ENCODE data around the gene GANC. TPM values are rescaled to one million over a fixed set of nuclear protein-coding genes. Genes with fewer than 3 reads are reported as not detected.

Gene GANC
- total RNA-seq, 4 donors from 2014 or later: 20.8 to 63.5 (median 35.3) TPM

DNA sequence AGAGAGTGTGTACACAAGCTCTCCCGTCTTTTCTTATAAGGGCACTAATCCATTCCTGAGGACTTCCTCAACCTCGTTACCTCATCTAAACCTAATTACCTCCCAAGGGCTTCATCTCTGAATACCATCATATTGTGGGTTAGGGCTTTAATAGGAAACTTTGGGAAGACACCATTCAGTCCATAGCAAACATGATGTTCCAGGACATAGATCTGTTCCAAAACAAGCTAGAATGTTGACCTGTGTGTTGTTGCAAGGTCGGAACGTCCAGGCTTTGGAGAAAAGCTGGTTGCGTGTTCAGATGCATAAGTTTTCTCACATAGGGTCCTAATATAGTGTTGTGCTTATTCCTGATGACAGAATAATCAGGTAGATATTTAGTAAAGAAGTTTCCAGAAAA is 9.9 kb downstream of the GANC start:
- no peaks in the 10 kb centered on the region for H3K9me3 ChIP-seq
- H3K27me3 ChIP-seq: no peaks in the 10 kb centered on the region
- H3K4me3 ChIP-seq: no peak overlapping the region
- H3K27ac ChIP-seq: no peak overlapping the region
- TF ChIP-seq POLR2A (IDR thresholded peaks at IDR 0.05): no peak
- TF ChIP-seq CTCF (IDR thresholded peaks at IDR 0.05): no peak
- H3K36me3 ChIP-seq: peaks cover 0 to 51% (median 0%) of the 10 kb centered on the region in 3 donors
- DNase-seq: no peak
- H3K4me1 ChIP-seq: peaks cover 0 to 9% (median 0%) of the 10 kb centered on the region in 4 donors

- Histone ChIP-seq H3K9me3 (no peaks in the 10 kb centered on the region), H3K36me3 (peaks cover 0 to 53% (median 0%) of the 10 kb centered on the region in 3 donors), H3K27me3 (no peaks in the 10 kb centered on the region), H3K4me1 (peaks cover 0 to 9% (median 0%) of the 10 kb centered on the region in 4 donors), H3K4me3 (no peak overlapping the region), H3K27ac (no peak overlapping the region)
- TF ChIP-seq POLR2A (IDR thresholded peaks at IDR 0.05) (no peak), CTCF (IDR thresholded peaks at IDR 0.05) (no peak)
- DNase-seq: no peak
Observed at GRCh38 chr15:42283671-42284070, 10.7 kb downstream of the GANC start.

- Histone ChIP-seq H3K27me3 (no peaks in the 10 kb centered on the region), H3K27ac (no peak overlapping the region), H3K36me3 (peaks cover 0 to 50% (median 0%) of the 10 kb centered on the region in 3 donors), H3K4me3 (no peak overlapping the region), H3K9me3 (no peaks in the 10 kb centered on the region), H3K4me1 (peaks cover 0 to 9% (median 0%) of the 10 kb centered on the region in 4 donors)
- TF ChIP-seq POLR2A (IDR thresholded peaks at IDR 0.05): no peak
- TF ChIP-seq CTCF (IDR thresholded peaks at IDR 0.05): no peak
- DNase-seq: no peak
Observed at GRCh38 chr15:42284551-42284950, 11.6 kb downstream of the GANC start.

DNA sequence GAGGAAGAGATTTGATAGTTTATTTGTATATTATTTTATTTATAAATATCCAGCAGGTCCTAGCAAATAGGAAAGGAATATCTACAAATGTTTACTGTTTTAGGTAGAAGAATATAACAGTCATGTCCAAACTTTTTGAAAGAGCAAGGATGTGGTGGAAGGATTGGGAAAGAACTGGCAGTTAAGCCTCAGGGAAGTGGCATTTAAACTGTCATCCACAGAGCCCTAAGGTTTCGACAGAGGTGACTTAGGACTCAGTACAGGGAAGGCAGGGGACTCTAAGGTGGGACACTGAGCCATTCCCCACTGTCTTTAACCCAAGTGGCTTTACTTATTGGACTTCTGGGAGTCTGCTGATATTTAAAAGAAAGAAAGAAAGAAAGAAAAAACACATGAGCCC is 12.0 kb downstream of the GANC start:
- no peak overlapping the region for H3K27ac ChIP-seq
- H3K36me3 ChIP-seq: peaks cover 0 to 46% (median 0%) of the 10 kb centered on the region in 3 donors
- H3K4me1 ChIP-seq: peaks cover 0 to 9% (median 0%) of the 10 kb centered on the region in 4 donors
- no peaks in the 10 kb centered on the region for H3K9me3 ChIP-seq
- TF ChIP-seq POLR2A (IDR thresholded peaks at IDR 0.05) (no peak), CTCF (IDR thresholded peaks at IDR 0.05) (no peak)
- H3K4me3 ChIP-seq: no peak overlapping the region
- no peak for DNase-seq
- no peaks in the 10 kb centered on the region for H3K27me3 ChIP-seq

DNA sequence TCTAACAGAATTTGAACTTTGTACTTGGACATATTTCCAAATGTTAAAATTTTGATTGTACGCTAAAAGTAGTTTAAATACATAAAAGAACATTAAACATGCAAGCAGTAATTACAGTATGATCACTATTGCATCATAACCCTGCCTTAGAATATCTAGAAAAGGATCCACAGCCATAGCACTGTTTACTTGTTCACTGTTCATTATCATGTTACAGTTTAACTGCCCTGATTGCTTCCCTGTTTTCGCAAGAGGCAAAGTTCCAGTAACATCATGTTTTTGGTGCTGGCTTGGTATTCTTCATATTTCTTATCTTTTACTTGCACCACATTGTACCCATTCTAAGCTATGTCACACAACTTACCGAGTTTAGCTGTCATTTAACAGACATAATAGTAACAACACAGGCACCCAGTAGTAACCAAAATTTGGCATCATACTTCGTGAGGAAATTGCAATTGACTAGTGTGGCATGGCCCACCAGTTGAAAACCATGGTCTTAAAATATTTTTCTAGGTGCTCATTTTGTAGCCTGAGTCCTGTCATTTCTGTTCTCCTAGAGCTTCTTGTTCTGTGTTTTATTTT is 13.5 kb downstream of the GANC start:
- DNase-seq: no peak
- Histone ChIP-seq H3K27ac (peak overlapping the region in 1 of 4 donors; percentile 1), H3K4me1 (peaks cover 0 to 9% (median 0%) of the 10 kb centered on the region in 4 donors), H3K4me3 (no peak overlapping the region), H3K36me3 (peaks cover 0 to 31% (median 0%) of the 10 kb centered on the region in 3 donors), H3K27me3 (no peaks in the 10 kb centered on the region), H3K9me3 (no peaks in the 10 kb centered on the region)
- TF ChIP-seq CTCF (IDR thresholded peaks at IDR 0.05): no peak
- TF ChIP-seq POLR2A (IDR thresholded peaks at IDR 0.05): no peak
